ENCODE data around the gene ATP6V1C2.

ATP6V1C2 gene

DNA sequence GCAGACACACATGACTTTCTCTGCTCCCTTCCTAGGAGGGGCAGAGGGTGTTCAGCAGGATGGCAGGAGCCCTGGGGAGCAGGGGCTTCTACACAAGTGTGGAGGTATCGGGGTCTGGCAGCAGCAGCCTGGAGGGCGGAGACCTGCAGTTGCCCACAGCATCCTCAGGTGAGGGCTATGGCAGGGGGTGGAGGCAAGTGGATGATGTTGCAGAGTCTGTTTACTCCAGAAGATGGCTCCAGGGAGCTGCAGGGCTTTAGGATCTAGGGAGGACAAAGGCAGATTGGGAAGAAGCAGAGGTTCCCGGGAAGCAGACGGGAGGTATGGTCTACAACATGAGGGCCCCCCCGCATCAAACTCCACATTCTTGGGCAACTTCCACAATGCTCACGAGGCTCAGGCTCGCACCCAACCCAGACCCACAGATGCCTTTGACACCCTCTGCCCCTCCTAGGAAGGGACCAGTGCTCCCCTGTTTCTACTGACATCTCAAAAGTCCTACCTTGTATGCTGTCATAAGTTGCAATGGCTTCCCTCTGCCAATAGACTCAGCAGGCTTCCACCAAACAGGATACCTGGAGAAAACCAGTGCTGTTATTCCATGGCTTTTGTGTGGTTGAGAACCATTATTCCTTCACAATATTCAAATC is 12.0 kb upstream of the ATP6V1C2 start:
- no peak overlapping the region for H3K4me3 ChIP-seq (ENCODE audit: control insufficient read depth, low read depth, low read length)
- TF ChIP-seq, protein P1, sequence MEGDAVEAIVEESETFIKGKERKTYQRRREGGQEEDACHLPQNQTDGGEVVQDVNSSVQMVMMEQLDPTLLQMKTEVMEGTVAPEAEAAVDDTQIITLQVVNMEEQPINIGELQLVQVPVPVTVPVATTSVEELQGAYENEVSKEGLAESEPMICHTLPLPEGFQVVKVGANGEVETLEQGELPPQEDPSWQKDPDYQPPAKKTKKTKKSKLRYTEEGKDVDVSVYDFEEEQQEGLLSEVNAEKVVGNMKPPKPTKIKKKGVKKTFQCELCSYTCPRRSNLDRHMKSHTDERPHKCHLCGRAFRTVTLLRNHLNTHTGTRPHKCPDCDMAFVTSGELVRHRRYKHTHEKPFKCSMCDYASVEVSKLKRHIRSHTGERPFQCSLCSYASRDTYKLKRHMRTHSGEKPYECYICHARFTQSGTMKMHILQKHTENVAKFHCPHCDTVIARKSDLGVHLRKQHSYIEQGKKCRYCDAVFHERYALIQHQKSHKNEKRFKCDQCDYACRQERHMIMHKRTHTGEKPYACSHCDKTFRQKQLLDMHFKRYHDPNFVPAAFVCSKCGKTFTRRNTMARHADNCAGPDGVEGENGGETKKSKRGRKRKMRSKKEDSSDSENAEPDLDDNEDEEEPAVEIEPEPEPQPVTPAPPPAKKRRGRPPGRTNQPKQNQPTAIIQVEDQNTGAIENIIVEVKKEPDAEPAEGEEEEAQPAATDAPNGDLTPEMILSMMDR (IDR thresholded peaks at IDR 0.05; ENCODE audit: control insufficient read depth, insufficient read depth, low read depth, low read length, missing control alignments) = peak; percentile 66
- DNase-seq (ENCODE audit: low read depth) = no peak

DNA sequence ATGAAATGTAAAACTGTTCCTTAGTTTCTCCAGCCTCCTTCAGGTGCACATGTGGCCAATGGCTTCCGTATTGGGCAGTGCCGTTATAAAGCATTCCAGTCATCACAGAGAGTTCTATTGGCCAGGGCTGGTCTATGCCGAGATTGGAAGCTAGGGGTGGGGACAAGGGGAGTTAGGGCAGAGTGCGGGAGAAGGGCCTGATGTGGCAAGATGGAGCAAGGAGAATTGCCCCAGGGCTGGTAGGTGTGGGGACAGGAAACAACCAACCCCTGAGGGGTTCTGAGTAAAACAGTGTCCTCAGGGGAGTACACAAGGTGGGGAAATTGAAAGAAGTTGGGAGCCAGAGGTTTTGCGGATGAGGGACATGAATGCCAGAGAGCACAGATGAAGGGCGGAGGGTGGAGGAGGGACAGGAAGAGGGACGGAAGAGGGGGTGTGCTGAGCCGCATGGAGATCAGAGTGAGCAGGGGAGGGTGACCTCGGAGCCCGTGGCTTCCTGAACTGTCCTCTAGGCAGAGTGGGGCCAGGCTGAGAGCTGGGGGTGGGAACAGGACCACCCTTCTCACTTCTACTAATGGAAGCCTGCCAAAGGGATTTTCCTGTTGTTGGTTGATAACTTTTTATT is 9.1 kb upstream of the ATP6V1C2 start:
- no peak overlapping the region for H3K4me3 ChIP-seq (ENCODE audit: control insufficient read depth, low read depth, low read length)
- TF ChIP-seq, protein P1 (IDR thresholded peaks at IDR 0.05; ENCODE audit: control insufficient read depth, insufficient read depth, low read depth, low read length, missing control alignments) = no peak
- DNase-seq (ENCODE audit: low read depth) = no peak

DNA sequence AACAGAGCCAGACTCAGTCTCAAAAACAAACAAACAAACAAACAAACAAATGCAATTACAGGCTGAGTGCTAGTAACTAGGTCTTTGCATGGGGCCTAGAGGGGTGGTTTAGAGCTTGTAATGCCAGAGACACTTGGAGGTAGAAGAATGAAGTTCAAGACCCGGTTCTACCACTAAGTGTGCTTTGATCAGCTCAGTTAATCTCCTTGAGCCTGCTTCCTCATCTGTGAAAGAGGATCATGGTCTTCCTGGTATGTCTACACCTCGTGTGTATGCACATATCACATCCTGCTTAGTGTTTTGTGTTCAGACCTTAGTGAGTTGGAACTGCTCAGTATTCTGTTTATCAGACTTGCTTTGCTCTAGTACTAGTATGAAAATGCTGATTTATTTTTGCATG is 4.8 kb upstream of the ATP6V1C2 start:
- DNase-seq (ENCODE audit: low read depth) = no peak
- TF ChIP-seq, protein P1 (IDR thresholded peaks at IDR 0.05; ENCODE audit: control insufficient read depth, insufficient read depth, low read depth, low read length, missing control alignments) = no peak
- no peak overlapping the region for H3K4me3 ChIP-seq (ENCODE audit: control insufficient read depth, low read depth, low read length)

DNA sequence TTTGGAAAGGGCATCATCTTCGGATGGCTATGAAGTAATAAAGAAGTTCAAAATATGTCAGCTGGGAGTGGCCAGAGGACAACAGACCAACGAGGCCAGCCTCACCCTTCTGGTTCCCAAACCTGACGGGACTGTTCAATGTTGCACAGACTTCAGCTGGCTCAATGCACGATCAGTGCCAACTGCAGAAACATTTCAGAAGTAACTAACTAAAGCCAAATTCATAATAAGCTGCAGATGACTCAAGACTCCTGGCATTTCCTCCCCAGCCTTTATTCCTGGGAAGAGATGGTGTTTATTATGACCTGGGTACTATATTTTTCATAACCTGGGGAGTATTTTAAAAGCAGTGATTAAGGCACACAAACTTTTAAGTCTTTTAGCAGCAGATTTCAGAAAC is 3.8 kb upstream of the ATP6V1C2 start:
- peak; percentile 35 for DNase-seq (ENCODE audit: low read depth)
- no peak overlapping the region for H3K4me3 ChIP-seq (ENCODE audit: control insufficient read depth, low read depth, low read length)
- TF ChIP-seq, protein P1 (IDR thresholded peaks at IDR 0.05; ENCODE audit: control insufficient read depth, insufficient read depth, low read depth, low read length, missing control alignments) = no peak

DNA sequence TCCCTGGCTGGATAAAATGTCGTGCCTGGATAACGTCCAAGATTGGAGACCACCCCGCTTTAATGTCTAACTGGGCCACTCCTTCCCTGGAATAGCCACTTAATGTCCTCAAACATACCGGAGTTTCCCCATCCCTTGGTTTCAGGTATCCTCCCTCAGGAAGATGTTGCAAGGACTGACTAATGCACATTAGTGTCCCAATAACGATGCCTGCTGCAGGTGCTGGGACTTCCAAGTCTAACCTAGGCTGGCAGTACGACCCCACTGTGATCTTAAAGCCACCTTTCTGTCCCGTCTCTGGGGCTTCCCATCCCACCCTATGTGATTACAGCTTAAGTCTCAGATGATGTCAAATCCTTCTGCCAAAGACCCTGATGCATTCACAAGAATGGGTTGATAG is 1.1 kb upstream of the ATP6V1C2 start:
- no peak overlapping the region for H3K4me3 ChIP-seq (ENCODE audit: control insufficient read depth, low read depth, low read length)
- TF ChIP-seq, protein P1 (IDR thresholded peaks at IDR 0.05; ENCODE audit: control insufficient read depth, insufficient read depth, low read depth, low read length, missing control alignments) = no peak
- DNase-seq (ENCODE audit: low read depth) = no peak

DNA sequence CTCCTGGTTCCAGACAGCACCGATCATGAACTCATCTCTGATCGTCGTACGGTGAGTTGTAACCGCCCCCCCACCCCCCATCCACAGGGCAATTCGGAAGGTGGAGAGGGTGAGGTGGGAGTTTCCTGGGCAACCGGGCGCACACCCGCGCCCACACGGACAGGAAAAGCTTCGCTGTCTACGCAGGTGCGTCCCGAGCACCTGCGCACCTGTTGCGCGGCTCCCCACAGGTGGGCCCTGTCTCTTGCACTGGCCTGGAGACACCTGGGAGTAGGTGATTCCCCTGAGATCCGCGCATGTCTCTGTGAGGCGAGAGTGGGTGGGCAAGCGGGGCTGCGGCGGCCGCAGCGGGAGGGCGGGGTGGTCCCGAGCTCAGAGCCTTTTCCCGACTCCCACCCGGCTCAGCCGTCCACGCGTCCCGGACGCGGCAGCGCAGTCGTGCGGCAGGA is 459 bp upstream of the ATP6V1C2 start:
- DNase-seq (ENCODE audit: low read depth) = no peak
- TF ChIP-seq, protein P1 (IDR thresholded peaks at IDR 0.05; ENCODE audit: control insufficient read depth, insufficient read depth, low read depth, low read length, missing control alignments) = no peak
- no peak overlapping the region for H3K4me3 ChIP-seq (ENCODE audit: control insufficient read depth, low read depth, low read length)
